OCI-LY1 (cell line): ENCODE results near the gene SZRD1.

Experiments used
- EZH2 ChIP-seq: fragments of 200-600 bp; sonication (generic), shearing (Covaris generic); IDR thresholded peaks from 2 replicates; pipeline ENCODE4 v1.8.0; 2017; ENCODE audit warnings: borderline replicate concordance, mixed run types, mild to moderate bottlenecking, antibody characterized with exemption, low read length, moderate library complexity, mixed read lengths
- TF ChIP-seq, protein P1 (sequence below): fragments of 200-600 bp; sonication (generic), shearing (Covaris generic); IDR thresholded peaks from 2 replicates; pipeline ENCODE4 v1.5.1; 2017; ENCODE audit warnings: mild to moderate bottlenecking, antibody characterized with exemption, low read length, moderate library complexity, mixed read lengths

GRCh38 chr1:16378443-16378842 lies 11.4 kb downstream of the SZRD1 start:
- no peak for TF ChIP-seq EZH2
- TF ChIP-seq, protein P1, sequence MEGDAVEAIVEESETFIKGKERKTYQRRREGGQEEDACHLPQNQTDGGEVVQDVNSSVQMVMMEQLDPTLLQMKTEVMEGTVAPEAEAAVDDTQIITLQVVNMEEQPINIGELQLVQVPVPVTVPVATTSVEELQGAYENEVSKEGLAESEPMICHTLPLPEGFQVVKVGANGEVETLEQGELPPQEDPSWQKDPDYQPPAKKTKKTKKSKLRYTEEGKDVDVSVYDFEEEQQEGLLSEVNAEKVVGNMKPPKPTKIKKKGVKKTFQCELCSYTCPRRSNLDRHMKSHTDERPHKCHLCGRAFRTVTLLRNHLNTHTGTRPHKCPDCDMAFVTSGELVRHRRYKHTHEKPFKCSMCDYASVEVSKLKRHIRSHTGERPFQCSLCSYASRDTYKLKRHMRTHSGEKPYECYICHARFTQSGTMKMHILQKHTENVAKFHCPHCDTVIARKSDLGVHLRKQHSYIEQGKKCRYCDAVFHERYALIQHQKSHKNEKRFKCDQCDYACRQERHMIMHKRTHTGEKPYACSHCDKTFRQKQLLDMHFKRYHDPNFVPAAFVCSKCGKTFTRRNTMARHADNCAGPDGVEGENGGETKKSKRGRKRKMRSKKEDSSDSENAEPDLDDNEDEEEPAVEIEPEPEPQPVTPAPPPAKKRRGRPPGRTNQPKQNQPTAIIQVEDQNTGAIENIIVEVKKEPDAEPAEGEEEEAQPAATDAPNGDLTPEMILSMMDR = no peak
